ENCODE measurements around the gene WNT10A.

WNT10A gene

DNA sequence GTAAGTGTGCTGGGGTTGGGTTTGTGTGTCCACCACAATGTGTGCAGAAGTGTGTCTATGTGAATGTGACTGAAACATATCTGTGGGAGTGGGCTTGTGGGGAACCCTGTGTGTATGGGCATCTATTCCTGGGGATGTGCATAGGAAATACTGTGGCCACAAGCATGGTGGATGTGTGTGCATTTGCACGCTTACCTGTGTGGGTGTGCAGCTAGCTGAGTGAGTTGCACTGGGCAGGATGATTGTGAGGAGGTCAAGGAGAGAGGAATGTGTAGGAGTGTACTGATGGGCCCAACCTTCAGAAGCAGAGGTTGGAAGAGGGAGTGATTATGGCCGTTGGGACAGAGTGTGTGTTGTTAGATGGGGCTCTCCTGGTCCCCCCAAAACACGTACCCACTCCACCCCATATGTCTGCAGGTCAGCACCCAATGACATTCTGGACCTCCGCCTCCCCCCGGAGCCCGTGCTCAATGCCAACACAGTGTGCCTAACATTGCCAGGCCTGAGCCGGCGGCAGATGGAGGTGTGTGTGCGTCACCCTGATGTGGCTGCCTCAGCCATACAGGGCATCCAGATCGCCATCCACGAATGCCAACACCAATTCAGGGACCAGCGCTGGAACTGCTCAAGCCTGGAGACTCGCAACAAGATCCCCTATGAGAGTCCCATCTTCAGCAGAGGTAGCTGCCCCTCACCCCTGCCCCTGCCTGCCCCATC, 1.2 kb downstream of the WNT10A start (continued):
- TF ChIP-seq ZBTB10 (tag by site-specific recombination; IDR thresholded peaks at IDR 0.05) (no peak), ZSCAN23 (tag by site-specific recombination; IDR thresholded peaks at IDR 0.05) (no peak), OVOL3 (tag by site-specific recombination; IDR thresholded peaks at IDR 0.05) (no peak), EGR2 (tag by site-specific recombination; IDR thresholded peaks at IDR 0.05; ENCODE audit: low read depth) (peak; percentile 73), FEZF1 (tag by site-specific recombination; IDR thresholded peaks at IDR 0.05) (no peak), ZNF239 (tag by site-specific recombination; IDR thresholded peaks at IDR 0.05) (no peak), ZNF2 (tag by site-specific recombination; IDR thresholded peaks at IDR 0.05) (no peak), GLI4 (tag by site-specific recombination; IDR thresholded peaks at IDR 0.05) (0 out of 2 replicates have a peak, but pooled peaks have one; percentile 62), SP3 (tag by site-specific recombination; IDR thresholded peaks at IDR 0.05) (no peak), ZNF341 (tag by site-specific recombination; IDR thresholded peaks at IDR 0.05; ENCODE audit: low read depth) (no peak), ZNF529 (tag by site-specific recombination; IDR thresholded peaks at IDR 0.05; ENCODE audit: insufficient replicate concordance) (no peak)
- TF ChIP-seq, protein P1, sequence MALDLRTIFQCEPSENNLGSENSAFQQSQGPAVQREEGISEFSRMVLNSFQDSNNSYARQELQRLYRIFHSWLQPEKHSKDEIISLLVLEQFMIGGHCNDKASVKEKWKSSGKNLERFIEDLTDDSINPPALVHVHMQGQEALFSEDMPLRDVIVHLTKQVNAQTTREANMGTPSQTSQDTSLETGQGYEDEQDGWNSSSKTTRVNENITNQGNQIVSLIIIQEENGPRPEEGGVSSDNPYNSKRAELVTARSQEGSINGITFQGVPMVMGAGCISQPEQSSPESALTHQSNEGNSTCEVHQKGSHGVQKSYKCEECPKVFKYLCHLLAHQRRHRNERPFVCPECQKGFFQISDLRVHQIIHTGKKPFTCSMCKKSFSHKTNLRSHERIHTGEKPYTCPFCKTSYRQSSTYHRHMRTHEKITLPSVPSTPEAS (tag by site-specific recombination; IDR thresholded peaks at IDR 0.05), result 0 out of 2 replicates have a peak, but pooled peaks have one; percentile 10

DNA sequence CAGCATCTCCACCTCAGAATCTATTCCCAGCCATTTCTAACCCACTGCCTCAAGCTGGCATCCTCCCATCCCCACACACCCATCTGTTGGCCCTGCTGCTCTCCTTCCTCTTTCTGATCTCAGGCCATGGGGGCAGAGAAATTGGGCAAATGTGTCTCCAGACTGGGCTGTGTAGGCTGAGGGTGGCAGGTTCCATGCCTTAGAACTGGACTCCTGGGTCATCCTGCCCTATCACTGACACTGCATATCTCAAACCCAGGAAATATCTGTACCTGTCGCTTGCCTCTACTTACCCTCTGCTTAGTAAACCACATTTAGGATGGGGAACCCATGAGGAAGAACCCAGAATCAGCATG, 1.8 kb downstream of the WNT10A start:
- Histone ChIP-seq H3K4me3 (ENCODE audit: low read depth, low read length) (no peak overlapping the region), H3K27ac (ENCODE audit: extremely low read depth, low read depth, low read length) (no peak overlapping the region), H3K36me3 (ENCODE audit: control insufficient read depth in 2 of 2, insufficient read depth in 1 of 2, low read length in 2 of 2) (no peaks in the 10 kb centered on the region), H3K4me1 (ENCODE audit: control insufficient read depth, insufficient read depth, low read length) (peaks cover 3% of the 10 kb centered on the region), H3K9me3 (ENCODE audit: control insufficient read depth, insufficient read depth, low read depth, low read length) (no peaks in the 10 kb centered on the region)
- TF ChIP-seq SCRT2 (tag by site-specific recombination; IDR thresholded peaks at IDR 0.05) (peak; percentile 53; the same call in 1 of the 2 replicates), ZNF394 (tag by site-specific recombination; IDR thresholded peaks at IDR 0.05; ENCODE audit: borderline replicate concordance) (no peak), AEBP2 (tag by site-specific recombination; IDR thresholded peaks at IDR 0.05; ENCODE audit: borderline replicate concordance) (no peak)
- ChIA-PET POLR2A (no interaction called here), CTCF (interaction anchor here (0.6 to 17.7 kb wide), 2 partner anchors 17 to 92 kb away, joined by 6 to 552 read pairs; no protein-coding TSS in a partner anchor)

DNA sequence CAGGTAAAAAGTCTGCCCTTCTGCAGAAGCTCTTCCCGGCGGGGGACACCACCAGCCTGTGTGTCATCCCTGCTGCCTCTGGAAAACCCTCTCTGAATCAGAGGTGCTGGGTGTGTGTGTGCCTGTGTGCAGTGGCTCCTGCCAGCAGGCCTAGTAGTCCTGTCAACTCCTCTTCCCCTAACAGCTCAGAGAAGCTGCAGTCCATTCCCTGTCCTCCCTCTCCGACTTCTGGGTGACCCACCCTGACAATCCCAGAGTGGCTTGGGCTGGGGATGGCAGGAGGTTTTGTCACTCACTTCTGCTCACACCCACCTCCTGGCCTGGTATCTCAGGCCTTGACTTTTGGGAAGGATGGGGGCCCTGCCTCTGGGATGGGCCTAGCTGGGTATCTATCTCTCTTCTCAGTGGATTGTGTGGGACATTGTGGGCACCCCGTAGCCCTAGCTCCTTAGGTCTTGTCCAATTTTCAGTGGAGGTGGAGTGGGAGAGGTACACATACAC, 2.3 kb downstream of the WNT10A start:
- no peaks in the 10 kb centered on the region for H3K36me3 ChIP-seq (ENCODE audit: control insufficient read depth in 2 of 2, insufficient read depth in 1 of 2, low read length in 2 of 2)
- ChIA-PET CTCF (interaction anchor here (0.6 to 17.7 kb wide), 3 partner anchors 8 to 92 kb away, joined by 3 to 552 read pairs (median 6); no protein-coding TSS in a partner anchor), POLR2A (no interaction called here)
- H3K4me1 ChIP-seq (ENCODE audit: control insufficient read depth, insufficient read depth, low read length), result peaks cover 3% of the 10 kb centered on the region
- no peak overlapping the region for H3K27ac ChIP-seq (ENCODE audit: extremely low read depth, low read depth, low read length)
- no peaks in the 10 kb centered on the region for H3K9me3 ChIP-seq (ENCODE audit: control insufficient read depth, insufficient read depth, low read depth, low read length)
- H3K4me3 ChIP-seq (ENCODE audit: low read depth, low read length), result no peak overlapping the region
- TF ChIP-seq ZNF658 (tag by site-specific recombination; IDR thresholded peaks at IDR 0.05) (no peak), ZNF621 (tag by site-specific recombination; IDR thresholded peaks at IDR 0.05) (no peak), ZNF48 (tag by site-specific recombination; IDR thresholded peaks at IDR 0.05) (no peak), RBAK (tag by site-specific recombination; IDR thresholded peaks at IDR 0.05) (no peak), WT1 (tag by site-specific recombination; IDR thresholded peaks at IDR 0.05) (no peak), KLF10 (tag by site-specific recombination; IDR thresholded peaks at IDR 0.05) (no peak), ZNF549 (tag by site-specific recombination; IDR thresholded peaks at IDR 0.05) (no peak), ZFP69B (tag by site-specific recombination; IDR thresholded peaks at IDR 0.05) (no peak), ZNF157 (tag by site-specific recombination; IDR thresholded peaks at IDR 0.05) (no peak), ZNF169 (tag by site-specific recombination; IDR thresholded peaks at IDR 0.05) (no peak), ZNF707 (tag by site-specific recombination; IDR thresholded peaks at IDR 0.05) (no peak), ATF2 (tag by site-specific recombination; IDR thresholded peaks at IDR 0.05; ENCODE audit: low read depth) (no peak), ZFP37 (tag by site-specific recombination; IDR thresholded peaks at IDR 0.05) (no peak), ZBTB8A (tag by site-specific recombination; IDR thresholded peaks at IDR 0.05) (no peak)
